Mesodermal cell (in vitro differentiated cells): Measurements from ENCODE around the gene C2orf15.

Experiments used
- H3K27ac ChIP-seq: 2 replicates; pipeline ENCODE4 v1.7.0; 2013; ENCODE audit warnings: mild to moderate bottlenecking, low read depth, low read length, moderate library complexity; ENCODE audit not compliant: severe bottlenecking
- H3K36me3 ChIP-seq: 2 replicates; pipeline ENCODE4 v1.7.1; 2013; ENCODE audit warnings: mild to moderate bottlenecking, low read length, moderate library complexity; ENCODE audit not compliant: control insufficient read depth, insufficient read depth
- H3K4me1 ChIP-seq: one replicate; pipeline ENCODE4 v1.7.1; 2013; ENCODE audit warnings: mild to moderate bottlenecking, low read length; ENCODE audit not compliant: insufficient read depth, control insufficient read depth, poor library complexity, severe bottlenecking
- H3K4me3 ChIP-seq: 2 replicates; pipeline ENCODE4 v1.7.0; 2013; ENCODE audit warnings: low read length, control low read depth, mild to moderate bottlenecking; ENCODE audit not compliant: insufficient read depth, poor library complexity, severe bottlenecking; ENCODE audit errors: extremely low read depth
- H3K9me3 ChIP-seq: 2 replicates; pipeline ENCODE4 v1.7.1; 2013; ENCODE audit warnings: mild to moderate bottlenecking, low read length, moderate library complexity; ENCODE audit not compliant: control insufficient read depth
- WGBS, 2 experiments: methylation state at CpG; one replicate each; pipeline ENCODE4 v1.1.5; 2013; ENCODE audit warnings: missing lambda C conversion rate in 2 of 2; ENCODE audit not compliant: insufficient coverage in 2 of 2; 5-methylcytosine and 5-hydroxymethylcytosine counted together

The C2orf15 gene

DNA sequence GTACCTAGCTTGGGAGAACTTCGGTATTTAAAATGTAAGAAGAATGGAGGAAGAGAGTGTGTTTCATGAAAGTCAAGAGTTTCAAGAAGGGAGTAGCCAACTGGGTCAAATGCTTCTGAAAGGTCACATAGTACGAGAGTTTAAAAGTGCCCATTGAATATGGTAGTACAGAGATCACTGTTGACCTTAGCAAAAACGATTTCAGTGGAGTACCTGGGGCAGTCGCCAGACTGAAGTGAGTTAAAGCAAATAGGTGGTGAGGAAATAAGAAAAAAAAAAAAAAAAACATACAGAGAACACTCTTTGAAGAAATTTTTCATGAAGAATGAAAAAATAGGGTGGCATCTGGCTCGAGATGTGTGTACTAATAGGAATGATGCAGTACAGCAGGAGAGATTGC is 24.7 kb downstream of the C2orf15 start:
- H3K27ac ChIP-seq: no peak overlapping the region
- H3K4me3 ChIP-seq: no peak overlapping the region
- peaks cover 25% of the 10 kb centered on the region for H3K36me3 ChIP-seq
- no peaks in the 10 kb centered on the region for H3K9me3 ChIP-seq
- no peaks in the 10 kb centered on the region for H3K4me1 ChIP-seq
- 84 to 100% methylated on average over 2 to 4 of the region's 5 CpGs for WGBS, 2 experiments

- peaks cover 34% of the 10 kb centered on the region for H3K36me3 ChIP-seq
- WGBS, 2 experiments: 91 to 100% methylated on average over 1 of the region's 1 CpG
- H3K4me3 ChIP-seq: no peak overlapping the region
- no peaks in the 10 kb centered on the region for H3K9me3 ChIP-seq
- no peaks in the 10 kb centered on the region for H3K4me1 ChIP-seq
- no peak overlapping the region for H3K27ac ChIP-seq
Observed at GRCh38 chr2:99169534-99169933, 28.0 kb downstream of the C2orf15 start.

- H3K36me3 ChIP-seq: peaks cover 34% of the 10 kb centered on the region
- 94% methylated on average over 2 of the region's 8 CpGs; no CpG with 5 or more reads in 1 of the 2 experiments for WGBS, 2 experiments
Observed at GRCh38 chr2:99171377-99172140, 30.1 kb downstream of the C2orf15 start.

GRCh38 chr2:99180755-99181623 is 39.5 kb downstream of the C2orf15 start, which contains the start of the genes MITD1 and MRPL30:
Gene MITD1, minus strand, starts transcription at chr2:99181058. Its CDS starts 77 bp downstream, at chr2:99180981.
Gene MRPL30, plus strand, starts transcription at chr2:99181184. Its CDS starts 5,020 bp downstream, at chr2:99186204.
- H3K9me3 ChIP-seq: no peaks in the 10 kb centered on the region
- peak within 1 kb of the TSS; percentile 87 for H3K4me3 ChIP-seq
- H3K4me1 ChIP-seq: peaks cover 7% of the 10 kb centered on the region
- peaks cover 5% of the 10 kb centered on the region for H3K36me3 ChIP-seq
- peak within 1 kb of the TSS; percentile 78 for H3K27ac ChIP-seq
- WGBS, 2 experiments: 0% methylated on average over 30 to 32 of the region's 39 CpGs

More at GRCh38 chr2:99171377-99172140, 30.1 kb downstream of the C2orf15 start:
- no peak overlapping the region for H3K4me3 ChIP-seq
- no peaks in the 10 kb centered on the region for H3K4me1 ChIP-seq
- no peak overlapping the region for H3K27ac ChIP-seq
- H3K9me3 ChIP-seq: no peaks in the 10 kb centered on the region

GRCh38 chr2:99181624-99182000 is 40.1 kb downstream of the C2orf15 start:
- H3K36me3 ChIP-seq: peaks cover 11% of the 10 kb centered on the region
- 0 to 10% methylated on average over 2 of the region's 4 CpGs for WGBS, 2 experiments
- peak overlapping the region; percentile 78 for H3K27ac ChIP-seq
- peaks cover 7% of the 10 kb centered on the region for H3K4me1 ChIP-seq
- H3K4me3 ChIP-seq: peak overlapping the region; percentile 87
- no peaks in the 10 kb centered on the region for H3K9me3 ChIP-seq

- H3K4me3 ChIP-seq: no peak overlapping the region
- no peak overlapping the region for H3K27ac ChIP-seq
- peaks cover 18% of the 10 kb centered on the region for H3K36me3 ChIP-seq
- H3K4me1 ChIP-seq: peaks cover 7% of the 10 kb centered on the region
- WGBS, 2 experiments: 91 to 100% methylated on average over 3 of the region's 3 CpGs
- H3K9me3 ChIP-seq: no peaks in the 10 kb centered on the region
Observed at GRCh38 chr2:99183025-99183424, 41.5 kb downstream of the C2orf15 start.

DNA sequence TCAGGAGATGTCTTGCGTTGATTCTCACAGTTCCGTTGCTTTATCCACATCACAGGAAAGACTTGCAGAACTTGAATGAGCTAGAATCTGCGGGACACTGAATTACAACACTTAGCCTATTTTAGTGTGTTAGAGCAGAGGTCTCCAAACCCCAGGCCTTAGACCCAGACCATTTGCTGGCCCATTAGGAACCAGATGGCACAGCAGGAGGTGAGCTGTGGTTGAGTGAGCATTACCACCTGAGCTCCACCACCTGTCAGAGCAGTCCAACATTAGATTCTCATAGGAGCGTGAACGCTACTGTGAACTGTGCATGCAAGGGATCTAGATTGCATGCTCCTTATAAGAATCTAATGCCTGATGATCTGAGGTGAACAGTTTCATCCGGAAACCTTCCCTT is 43.3 kb downstream of the C2orf15 start:
- H3K4me3 ChIP-seq: no peak overlapping the region
- peaks cover 35% of the 10 kb centered on the region for H3K36me3 ChIP-seq
- no peaks in the 10 kb centered on the region for H3K9me3 ChIP-seq
- whole genome bisulfite sequencing, 2 experiments: 67 to 100% methylated on average over 1 to 4 of the region's 6 CpGs
- H3K27ac ChIP-seq: no peak overlapping the region
- peaks cover 2% of the 10 kb centered on the region for H3K4me1 ChIP-seq

DNA sequence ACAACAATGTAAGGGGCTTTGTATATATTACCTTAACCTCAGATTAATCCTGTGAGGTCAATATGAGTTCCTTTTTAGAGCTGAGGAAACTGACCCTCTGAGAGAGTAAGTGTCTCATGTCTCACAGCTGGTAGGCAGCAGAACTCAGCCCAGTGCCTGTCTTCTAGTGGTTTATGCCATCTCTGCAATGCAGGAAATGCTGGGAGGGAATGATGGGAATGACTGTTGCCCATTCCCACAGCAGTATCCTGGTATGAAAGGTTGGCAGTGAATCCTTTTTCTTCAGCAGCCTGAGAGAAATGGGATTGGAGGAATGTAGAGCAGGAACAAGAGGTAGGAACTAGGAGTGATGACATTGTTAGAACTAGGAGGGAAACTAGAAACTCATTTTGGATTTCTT is 45.5 kb downstream of the C2orf15 start:
- H3K9me3 ChIP-seq: no peaks in the 10 kb centered on the region
- peaks cover 52% of the 10 kb centered on the region for H3K36me3 ChIP-seq
- H3K4me3 ChIP-seq: no peak overlapping the region
- H3K27ac ChIP-seq: no peak overlapping the region
- H3K4me1 ChIP-seq: no peaks in the 10 kb centered on the region

GRCh38 chr2:99188357-99188756 is 46.9 kb downstream of the C2orf15 start:
- WGBS, 2 experiments: no CpG with 5 or more reads among the region's 3 CpGs
- Histone ChIP-seq H3K27ac (no peak overlapping the region), H3K9me3 (no peaks in the 10 kb centered on the region), H3K4me3 (no peak overlapping the region), H3K36me3 (peaks cover 61% of the 10 kb centered on the region), H3K4me1 (no peaks in the 10 kb centered on the region)

DNA sequence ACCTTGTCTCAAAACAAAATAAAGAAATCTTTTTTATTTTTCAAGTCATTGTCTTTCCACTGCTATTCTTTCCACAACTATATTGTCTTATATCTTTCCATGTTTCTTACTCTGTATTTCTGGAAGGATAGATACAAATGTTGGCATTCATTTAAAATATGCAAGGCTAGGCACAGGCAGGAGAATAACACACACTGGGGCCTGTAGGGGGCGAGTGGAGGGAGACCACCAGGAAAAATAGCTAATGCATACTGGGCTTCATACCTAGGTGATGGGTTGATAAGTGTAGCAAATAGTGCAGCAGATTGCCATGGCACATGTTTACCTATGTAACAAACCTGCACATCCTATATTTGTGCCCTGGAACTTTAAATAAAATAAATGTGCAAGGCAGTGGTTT is 49.0 kb downstream of the C2orf15 start:
- no peaks in the 10 kb centered on the region for H3K4me1 ChIP-seq
- H3K36me3 ChIP-seq: peaks cover 78% of the 10 kb centered on the region
- H3K4me3 ChIP-seq: no peak overlapping the region
- WGBS, 2 experiments: 91% methylated on average over 1 of the region's 1 CpG; no CpG with 5 or more reads in 1 of the 2 experiments
- H3K9me3 ChIP-seq: no peaks in the 10 kb centered on the region
- no peak overlapping the region for H3K27ac ChIP-seq
